Peyer's patch (tissue), 4 donors: Measurements from ENCODE around the gene SLC25A26.

Experiments used
- CTCF ChIP-seq, 6 experiments: fragments of 450-650 bp in 4 of 6; fragments of 200-600 bp in 2 of 6; sonication (generic) in 1 of 6; IDR thresholded peaks; one replicate each; pipeline ENCODE4 v1.5.1; 2017 to 2019; ENCODE audit warnings: antibody characterized with exemption in 6 of 6, mild to moderate bottlenecking in 3 of 6, moderate library complexity in 1 of 6
- POLR2A ChIP-seq, 2 donors: fragments of 450-650 bp; IDR thresholded peaks; one replicate each; pipeline ENCODE4 v1.5.1; 2017; ENCODE audit warnings: antibody characterized with exemption in 2 of 2, mild to moderate bottlenecking in 2 of 2, moderate library complexity in 2 of 2

- TF ChIP-seq CTCF (IDR thresholded peaks at IDR 0.05) (no peak), POLR2A (IDR thresholded peaks at IDR 0.05) (no peak)
Measured at GRCh38 chr3:66229931-66230330, 9.1 kb downstream of the SLC25A26 start.
